ENCODE measurements around the gene KRT16.
A peak's percentile ranks its signal among the peaks of the same experiment; 100 is the strongest.

The KRT16 gene

DNA sequence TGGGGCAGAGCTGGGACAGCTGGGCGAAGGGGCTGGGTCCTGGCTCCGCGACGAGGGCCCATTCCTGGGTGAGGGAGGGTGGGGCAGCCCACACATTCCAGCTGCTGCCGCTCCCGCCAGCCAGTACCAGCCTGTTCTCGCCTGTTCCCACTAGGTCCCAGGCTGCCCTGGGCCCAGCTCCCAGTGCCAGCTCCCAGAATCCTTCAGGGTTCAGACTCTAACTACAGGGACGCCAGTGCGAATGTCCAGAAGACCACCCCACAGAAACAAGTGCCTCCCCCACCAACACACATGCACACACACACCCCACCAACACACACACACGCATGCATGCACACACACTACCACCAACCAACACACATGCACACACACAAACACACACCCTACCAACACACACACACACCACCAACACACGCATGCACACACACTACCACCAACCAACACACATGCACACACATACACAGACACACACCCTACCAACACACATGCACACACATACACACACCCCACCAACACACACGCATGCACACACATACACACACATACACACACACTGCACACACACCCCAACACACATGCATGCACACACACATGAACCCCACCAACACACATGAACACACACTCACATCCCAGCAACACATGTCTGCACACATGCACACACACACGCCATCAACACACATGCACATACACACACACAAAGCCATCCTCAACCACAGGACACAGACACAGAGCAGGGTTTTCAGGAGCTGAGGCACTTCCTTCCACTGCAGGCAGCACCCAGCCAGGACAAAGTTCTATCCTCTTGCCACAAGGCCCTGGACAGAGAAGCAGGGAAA, 39.3 kb upstream of the KRT16 start:
- no peak for DNase-seq (ENCODE audit: extremely low read depth, low read depth)

DNA sequence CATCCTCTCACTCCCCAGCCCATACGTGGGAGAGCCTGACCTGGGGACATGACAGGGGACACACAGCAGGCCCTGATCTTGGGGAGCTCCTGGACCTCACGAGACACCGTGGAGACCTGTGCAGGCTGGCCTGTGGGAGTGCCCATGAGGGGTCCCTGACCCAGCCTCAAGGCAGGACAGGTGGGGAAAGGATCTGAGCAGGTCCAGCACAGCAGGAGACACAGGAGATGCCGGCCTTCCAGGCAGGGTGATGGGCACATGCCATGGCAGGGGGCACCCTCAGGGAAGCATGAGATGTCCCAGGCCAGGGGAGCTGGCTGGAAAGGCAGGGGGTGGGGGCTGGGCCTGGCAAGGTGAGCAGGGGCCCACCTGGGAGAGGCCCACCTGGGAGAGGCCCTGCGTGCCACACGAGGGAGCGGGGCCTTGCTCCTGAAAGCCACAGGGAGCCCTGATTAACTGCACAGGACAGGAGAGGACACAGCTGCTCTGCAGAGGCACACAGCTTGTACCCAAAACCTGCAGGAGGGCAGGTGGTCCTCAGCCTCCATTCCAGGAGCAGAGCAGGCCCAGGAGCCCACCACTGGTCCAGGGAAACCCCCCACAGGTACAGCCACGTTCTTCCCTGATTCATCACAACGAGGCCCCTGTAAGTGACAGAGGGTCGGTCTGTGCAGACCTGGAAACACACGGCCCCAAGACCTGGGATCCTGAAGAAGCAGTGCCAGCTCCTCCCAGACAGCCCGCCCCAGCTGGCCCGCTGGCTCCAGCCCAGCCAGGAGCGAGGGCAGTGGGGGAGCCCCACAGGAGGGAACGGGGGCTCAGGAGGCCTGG, 38.4 kb upstream of the KRT16 start:
- no peak for DNase-seq (ENCODE audit: extremely low read depth, low read depth)
- no peak overlapping the region for H3K4me3 ChIP-seq (replicated peaks; ENCODE audit: low read depth, low read length)
- TF ChIP-seq, protein P1, sequence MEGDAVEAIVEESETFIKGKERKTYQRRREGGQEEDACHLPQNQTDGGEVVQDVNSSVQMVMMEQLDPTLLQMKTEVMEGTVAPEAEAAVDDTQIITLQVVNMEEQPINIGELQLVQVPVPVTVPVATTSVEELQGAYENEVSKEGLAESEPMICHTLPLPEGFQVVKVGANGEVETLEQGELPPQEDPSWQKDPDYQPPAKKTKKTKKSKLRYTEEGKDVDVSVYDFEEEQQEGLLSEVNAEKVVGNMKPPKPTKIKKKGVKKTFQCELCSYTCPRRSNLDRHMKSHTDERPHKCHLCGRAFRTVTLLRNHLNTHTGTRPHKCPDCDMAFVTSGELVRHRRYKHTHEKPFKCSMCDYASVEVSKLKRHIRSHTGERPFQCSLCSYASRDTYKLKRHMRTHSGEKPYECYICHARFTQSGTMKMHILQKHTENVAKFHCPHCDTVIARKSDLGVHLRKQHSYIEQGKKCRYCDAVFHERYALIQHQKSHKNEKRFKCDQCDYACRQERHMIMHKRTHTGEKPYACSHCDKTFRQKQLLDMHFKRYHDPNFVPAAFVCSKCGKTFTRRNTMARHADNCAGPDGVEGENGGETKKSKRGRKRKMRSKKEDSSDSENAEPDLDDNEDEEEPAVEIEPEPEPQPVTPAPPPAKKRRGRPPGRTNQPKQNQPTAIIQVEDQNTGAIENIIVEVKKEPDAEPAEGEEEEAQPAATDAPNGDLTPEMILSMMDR (IDR thresholded peaks at IDR 0.05; ENCODE audit: low read depth, low read length, missing control alignments): no peak

More for the DNA sequence above, 39.3 kb upstream of the KRT16 start:
- TF ChIP-seq, protein P1 (IDR thresholded peaks at IDR 0.05; ENCODE audit: low read depth, low read length, missing control alignments): no peak
- no peak overlapping the region for H3K4me3 ChIP-seq (replicated peaks; ENCODE audit: low read depth, low read length)

DNA sequence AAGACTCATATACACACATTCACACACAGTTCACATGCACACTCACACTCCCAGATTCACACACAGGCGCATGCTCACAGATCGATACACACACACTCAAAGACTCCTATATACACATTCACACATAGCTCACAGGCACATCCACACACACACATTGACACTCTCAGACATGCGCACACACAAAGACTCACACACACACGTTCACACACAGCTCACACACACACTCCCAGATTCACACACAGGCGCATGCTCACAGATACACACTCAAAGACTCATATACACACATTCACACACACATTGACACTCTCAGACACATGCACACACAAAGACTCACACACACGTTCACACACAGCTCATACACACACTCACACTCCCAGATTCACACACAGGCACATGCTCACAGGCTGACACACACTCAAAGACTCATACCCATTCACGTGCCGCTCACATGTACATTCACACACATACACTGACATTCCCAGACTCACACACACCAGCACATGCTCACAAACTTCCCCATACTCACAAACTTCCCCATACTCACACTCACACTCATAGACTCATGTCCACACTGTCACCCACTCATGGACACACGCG, 37.5 kb upstream of the KRT16 start:
- TF ChIP-seq, protein P1 (IDR thresholded peaks at IDR 0.05; ENCODE audit: low read depth, low read length, missing control alignments): no peak
- H3K4me3 ChIP-seq (replicated peaks; ENCODE audit: low read depth, low read length): no peak overlapping the region
- no peak for DNase-seq (ENCODE audit: extremely low read depth, low read depth)

DNA sequence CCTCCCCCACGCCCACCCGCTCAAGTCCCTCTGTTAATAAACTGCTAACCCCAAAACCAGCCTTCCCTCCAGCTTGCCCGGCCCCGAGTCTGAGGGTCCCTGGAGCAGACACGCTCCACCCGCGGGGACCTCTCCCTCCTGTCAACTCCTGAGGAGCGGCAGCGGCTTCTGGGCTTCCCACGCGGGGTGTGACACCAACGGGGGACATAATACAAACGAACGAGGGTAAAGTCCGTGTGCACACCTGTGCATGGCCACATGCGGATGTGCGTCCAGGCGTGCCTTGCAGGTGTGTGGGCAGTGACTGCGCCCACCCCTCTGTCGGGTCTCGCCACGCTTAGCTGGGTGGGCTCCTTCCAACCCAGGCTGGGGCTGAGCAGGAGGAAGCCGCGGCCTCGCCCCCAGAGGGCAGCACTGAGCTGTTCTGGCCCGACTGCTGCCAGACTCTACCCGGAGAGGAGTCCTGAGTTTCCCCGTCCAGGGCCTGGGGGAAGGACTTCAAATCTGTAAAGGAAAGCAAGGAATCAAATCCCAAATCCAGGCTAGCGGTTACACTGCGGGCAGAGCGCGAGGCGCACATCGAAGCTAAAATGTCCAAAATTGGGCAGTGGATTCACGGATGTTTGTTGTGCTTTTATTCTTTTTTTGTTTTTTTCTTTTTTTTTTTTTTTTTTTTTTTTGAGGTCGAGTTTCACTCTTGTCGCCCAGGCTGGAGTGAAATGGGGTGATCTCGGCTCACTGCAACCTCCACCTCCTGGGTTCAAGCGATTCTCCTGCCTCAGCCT, 36.0 kb upstream of the KRT16 start:
- peak overlapping the region; percentile 34 for H3K4me3 ChIP-seq (replicated peaks; ENCODE audit: low read depth, low read length)
- TF ChIP-seq, protein P1 (IDR thresholded peaks at IDR 0.05; ENCODE audit: low read depth, low read length, missing control alignments): peak; percentile 98
- no peak for DNase-seq (ENCODE audit: extremely low read depth, low read depth)

DNA sequence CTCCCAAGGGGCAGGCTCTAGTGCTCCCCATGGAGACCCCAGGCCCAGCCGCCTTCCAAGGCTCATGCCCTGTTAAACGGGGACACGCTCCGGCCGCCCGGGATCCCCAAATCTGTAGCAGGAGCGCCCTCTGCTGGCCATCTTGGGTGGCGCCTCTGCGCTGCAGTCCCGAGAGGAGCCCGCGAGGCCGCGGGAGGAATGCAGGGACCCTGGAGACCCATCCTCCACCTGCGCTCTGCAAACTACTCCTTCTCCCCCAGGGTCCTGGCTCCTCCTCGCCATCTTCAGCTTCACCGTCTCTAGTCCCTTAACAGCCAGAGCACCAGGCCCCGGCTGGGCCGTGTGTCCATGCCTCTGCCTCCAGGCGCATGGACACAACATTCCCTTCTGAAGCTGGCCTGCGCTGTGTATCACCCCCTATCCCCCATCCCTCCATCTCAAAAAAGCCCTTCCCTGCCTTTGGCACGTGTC, 35.4 kb upstream of the KRT16 start:
- no peak for DNase-seq (ENCODE audit: extremely low read depth, low read depth)
- TF ChIP-seq, protein P1 (IDR thresholded peaks at IDR 0.05; ENCODE audit: low read depth, low read length, missing control alignments): peak; percentile 76
- peak overlapping the region; percentile 34 for H3K4me3 ChIP-seq (replicated peaks; ENCODE audit: low read depth, low read length)
